Central memory CD4-positive, alpha-beta T cell (primary cell): ENCODE measurements around the gene LMNA.
A peak's percentile ranks its signal among the peaks of the same experiment; 100 is the strongest.

Experiments
- DNase-seq: peaks from one replicate; pipeline ENCODE4 v3.0.0; 2022

The LMNA gene

GRCh38 chr1:156144742-156145141 lies 30.2 kb downstream of the LMNA start:
- DNase-seq: no peak

DNA sequence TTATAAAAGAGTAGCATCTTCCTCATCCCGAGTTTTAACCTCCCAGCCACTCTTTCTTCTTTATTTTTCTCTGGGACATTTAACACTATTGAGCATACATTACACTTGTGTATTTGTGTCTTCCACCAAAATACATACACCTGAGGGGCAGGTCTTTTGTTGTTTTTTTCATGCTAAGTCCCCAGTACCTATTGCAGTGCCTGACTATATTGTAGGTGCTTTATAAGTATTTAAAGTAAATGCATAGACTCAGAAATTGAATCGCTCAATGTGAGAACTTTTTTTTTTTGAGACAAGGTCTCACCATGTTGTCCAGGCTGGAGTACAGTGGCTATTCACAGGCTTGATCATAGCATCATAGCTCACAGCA lies 31.1 kb downstream of the LMNA start:
- no peak for DNase-seq

DNA sequence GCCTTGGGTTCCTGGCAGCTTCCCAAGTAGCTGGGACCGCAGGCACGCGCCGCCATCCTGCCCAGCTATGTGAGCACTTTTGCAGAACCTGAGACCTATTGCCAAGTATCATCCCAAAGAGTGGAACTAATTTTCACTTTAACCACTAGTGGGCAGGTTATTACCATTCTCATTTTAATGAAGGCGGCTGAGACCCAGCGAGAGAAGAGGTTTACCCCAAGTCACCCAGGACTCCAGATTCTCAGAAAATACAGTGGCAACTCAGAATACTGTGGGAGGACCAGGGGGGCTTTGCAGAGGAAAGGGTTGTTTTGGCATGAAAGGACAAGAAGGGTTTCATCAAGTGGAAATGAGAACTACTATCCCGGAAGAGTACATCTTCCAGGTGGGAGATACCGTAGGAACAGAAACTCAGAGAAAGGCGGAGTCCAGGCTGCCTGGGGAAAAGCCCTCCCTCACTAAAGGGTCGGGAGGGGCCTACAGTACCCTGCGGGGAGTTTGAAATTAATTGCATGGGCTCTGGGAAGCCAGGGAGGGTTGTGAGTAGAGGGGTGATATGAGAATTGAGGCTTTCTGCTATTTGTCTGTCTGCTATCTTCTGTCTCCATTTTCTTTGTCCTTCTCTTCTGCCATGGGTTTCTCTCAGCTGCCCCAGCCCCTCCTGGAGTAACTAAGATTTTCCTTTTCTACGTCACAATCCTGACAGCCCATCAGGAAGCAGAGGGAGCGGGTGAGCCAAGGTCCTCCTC lies 31.7 kb downstream of the LMNA start:
- DNase-seq: peak; percentile 66

- no peak for DNase-seq
Observed at GRCh38 chr1:156146769-156147405, 32.4 kb downstream of the LMNA start.

GRCh38 chr1:156148216-156148615 lies 33.7 kb downstream of the LMNA start:
- no peak for DNase-seq

DNA sequence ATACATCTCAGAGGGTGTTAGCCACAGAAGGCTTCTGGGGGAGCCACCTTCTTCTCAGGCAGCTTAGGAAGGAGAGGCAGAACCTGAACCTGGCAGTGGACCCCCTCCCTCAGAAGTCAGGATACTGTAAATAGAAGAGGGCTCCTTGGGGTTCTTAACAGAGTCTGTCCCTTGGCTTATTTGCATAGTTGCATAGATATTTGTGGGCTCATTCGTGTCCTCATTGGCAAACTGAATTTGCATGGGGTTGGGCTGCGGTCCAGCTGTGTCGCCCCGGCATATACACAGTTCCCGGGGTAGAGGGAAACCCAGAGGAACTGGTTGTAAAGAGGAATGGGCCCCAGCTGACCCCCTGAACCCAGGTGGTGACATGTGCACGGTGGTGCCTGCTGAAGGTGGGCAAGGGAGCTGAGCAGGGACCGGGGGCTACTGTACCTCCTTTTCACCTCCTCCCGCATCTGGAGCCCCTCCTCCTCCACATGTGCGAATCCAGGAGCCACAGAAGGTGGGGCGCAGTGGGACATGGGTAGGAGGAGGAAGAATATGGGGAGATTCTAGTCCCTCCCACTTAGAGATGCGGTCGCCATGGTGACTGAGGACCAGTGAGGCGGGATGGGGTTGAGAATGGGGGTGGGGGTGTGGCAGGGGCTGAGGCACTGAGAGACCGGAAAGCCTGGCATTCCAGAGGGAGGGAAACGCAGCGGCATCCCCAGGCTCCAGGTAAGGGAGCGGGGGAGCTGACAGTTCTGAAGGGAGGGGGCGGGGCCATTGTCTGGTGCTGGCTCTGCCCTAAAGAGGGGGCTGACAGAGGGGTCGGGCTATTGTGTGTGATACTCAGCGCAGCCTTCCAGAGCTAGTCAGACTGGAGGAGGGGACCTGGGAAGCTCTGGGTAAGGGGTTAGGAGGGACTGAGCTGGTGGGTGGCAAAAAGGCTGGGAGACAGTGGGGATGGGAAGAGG lies 35.1 kb downstream of the LMNA start:
- no peak for DNase-seq

GRCh38 chr1:156150333-156151011 lies 36.0 kb downstream of the LMNA start:
- no peak for DNase-seq

- no peak for DNase-seq
Observed at GRCh38 chr1:156151093-156151688, 36.7 kb downstream of the LMNA start.

GRCh38 chr1:156152628-156153027 lies 38.1 kb downstream of the LMNA start:
- DNase-seq: no peak

- DNase-seq: no peak
Observed at GRCh38 chr1:156153362-156153761, 38.9 kb downstream of the LMNA start, which contains the start of gene SEMA4A. SEMA4A (plus strand) TSS chr1:156153585; CDS start chr1:156154579, 994 bp downstream.

GRCh38 chr1:156154317-156154749 lies 39.8 kb downstream of the LMNA start:
- DNase-seq: no peak

GRCh38 chr1:156155756-156156510 lies 41.4 kb downstream of the LMNA start:
- no peak for DNase-seq

DNA sequence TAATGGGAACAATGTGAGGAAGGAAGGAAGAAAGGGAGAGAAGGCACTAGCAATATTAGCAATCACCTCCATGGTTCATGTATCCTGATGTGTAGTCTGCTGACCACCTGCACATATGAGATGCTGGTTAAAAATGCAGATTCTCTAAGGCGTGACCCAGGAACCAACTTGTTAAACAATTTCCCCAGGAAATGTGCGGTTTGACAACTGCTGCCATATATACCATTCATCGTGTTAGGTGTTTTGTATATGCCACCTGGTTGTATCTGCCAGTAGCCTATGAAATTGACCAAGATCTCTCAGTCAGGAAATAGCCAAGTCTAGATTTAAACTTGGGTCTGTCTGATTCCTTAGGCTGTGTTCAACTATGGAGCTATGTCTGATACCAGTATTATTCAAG lies 43.0 kb downstream of the LMNA start:
- DNase-seq: no peak

GRCh38 chr1:156157966-156158365 lies 43.5 kb downstream of the LMNA start:
- DNase-seq: no peak

DNA sequence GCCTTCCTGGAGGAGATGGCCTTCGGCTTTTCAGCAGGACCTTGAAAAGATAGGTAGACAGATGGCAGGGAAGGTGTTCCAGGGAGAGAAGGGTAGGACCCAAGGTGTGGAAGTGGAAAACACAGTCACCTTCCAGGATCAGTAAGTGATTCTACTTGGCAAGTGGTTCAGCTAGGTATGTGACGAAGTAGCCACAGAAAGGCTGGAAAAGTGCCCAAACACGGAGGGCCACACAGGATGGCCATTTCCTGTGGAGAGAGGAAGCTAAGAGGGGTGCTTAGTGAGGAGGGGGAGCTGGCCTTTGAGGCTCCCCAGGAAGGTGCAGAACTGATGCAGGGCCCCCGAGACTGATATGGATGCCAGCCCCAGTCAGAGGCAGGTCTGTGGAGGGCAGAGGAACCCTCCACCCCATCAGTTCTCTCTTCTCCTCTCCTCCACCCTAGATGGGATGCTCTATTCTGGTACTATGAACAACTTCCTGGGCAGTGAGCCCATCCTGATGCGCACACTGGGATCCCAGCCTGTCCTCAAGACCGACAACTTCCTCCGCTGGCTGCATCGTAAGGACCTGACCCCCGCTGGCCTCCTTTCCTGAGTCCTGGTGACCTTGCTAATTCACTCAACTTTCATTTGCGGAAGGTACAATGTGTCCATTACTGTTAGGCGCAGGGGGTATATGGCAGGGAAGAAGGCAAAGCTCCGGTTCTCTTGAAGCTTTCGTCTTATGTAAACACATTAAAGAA lies 45.7 kb downstream of the LMNA start:
- no peak for DNase-seq

DNA sequence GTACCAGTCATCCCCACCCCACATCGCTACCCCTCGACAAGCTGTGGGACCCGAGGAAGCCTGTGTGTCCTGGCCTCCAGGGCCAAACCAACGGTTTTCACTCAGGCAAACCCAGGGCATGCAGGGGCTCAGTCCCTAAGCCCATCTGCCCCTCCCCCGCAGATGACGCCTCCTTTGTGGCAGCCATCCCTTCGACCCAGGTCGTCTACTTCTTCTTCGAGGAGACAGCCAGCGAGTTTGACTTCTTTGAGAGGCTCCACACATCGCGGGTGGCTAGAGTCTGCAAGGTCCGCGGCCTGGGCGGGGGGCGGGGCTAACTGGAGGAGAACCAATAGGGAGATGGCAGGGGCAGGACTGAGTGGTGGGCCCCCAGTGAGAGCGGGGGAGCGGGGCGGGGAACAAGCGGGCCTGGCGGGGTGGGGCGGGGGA lies 46.2 kb downstream of the LMNA start:
- DNase-seq: no peak

DNA sequence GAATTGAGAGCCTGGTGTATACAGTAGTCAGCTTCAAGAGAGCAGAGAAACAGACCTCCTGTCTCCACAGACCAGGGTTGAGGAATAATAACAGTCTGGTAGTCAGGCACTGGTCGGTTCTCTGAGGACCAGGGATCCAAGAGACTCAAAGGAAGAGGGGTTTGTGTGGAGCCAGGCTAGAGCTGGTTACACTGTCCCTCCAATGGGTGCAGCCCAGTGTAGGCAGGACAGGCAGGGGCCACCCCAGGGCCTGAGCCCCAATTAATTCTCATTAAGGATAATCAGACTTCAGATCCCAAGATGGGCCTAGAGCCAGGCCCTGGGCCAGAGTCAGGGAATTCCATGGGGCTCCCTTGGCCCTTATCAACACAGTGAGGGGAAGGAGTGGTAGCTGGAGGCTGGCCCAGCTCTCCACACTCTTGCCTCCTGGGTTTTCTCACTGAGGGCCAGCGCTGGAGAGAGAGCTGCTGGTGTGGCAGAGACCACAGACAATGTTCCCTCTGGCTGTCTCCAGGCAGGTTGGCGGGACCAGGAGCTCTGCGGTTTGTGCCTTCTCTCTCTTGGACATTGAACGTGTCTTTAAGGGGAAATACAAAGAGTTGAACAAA lies 48.0 kb downstream of the LMNA start:
- no peak for DNase-seq

GRCh38 chr1:156163712-156164111 lies 49.2 kb downstream of the LMNA start:
- no peak for DNase-seq

- no peak for DNase-seq
Observed at GRCh38 chr1:156164125-156164831, 49.8 kb downstream of the LMNA start.

DNA sequence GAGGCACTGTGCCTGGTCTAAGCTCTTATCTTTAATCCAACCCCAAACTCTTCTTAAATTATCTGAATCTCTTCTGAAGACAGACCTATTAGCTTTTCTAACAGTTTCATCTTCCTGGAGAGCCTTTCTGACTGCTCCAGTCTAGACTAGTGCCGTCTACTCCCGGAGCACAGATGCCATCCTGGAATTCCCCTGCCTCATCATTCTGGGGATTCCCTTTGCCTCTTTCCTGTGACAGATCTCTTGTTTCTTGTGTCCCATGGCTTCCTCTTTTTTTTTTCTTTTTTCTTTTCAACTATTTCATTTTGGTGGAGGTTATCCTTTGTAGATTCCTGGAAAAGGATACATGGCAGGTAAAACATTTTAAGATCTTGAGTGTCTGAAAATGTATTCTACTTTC lies 50.6 kb downstream of the LMNA start:
- DNase-seq: no peak
